HG03066 (cell line): ENCODE measurements around the gene THRB.
"Not testable (repeated sequence)": the region's sequence is repeated elsewhere in the genome, so short reads cannot be mapped to it uniquely, and the experiment has no call there.

Experiments used
- ATAC-seq: cut with Tn5 transposase; IDR thresholded peaks from one replicate; pipeline ENCODE4 v1.9.1; 2021; ENCODE audit warnings: low read depth; ENCODE audit not compliant: unreplicated experiment

THRB gene

GRCh38 chr3:24451461-24452099, 43.1 kb downstream of the THRB start:
- ATAC-seq: no peak

GRCh38 chr3:24450160-24450907, 44.3 kb downstream of the THRB start:
- ATAC-seq: no peak

- no peak for ATAC-seq
Measured at GRCh38 chr3:24447836-24448235, 46.8 kb downstream of the THRB start.

GRCh38 chr3:24446032-24446431, 48.6 kb downstream of the THRB start:
- ATAC-seq: no peak

GRCh38 chr3:24443476-24443875, 51.2 kb downstream of the THRB start:
- no peak for ATAC-seq

GRCh38 chr3:24440760-24441464, 53.7 kb downstream of the THRB start:
- no peak for ATAC-seq

GRCh38 chr3:24439021-24439420, 55.6 kb downstream of the THRB start:
- ATAC-seq: no peak

- no peak for ATAC-seq
Measured at GRCh38 chr3:24437326-24437725, 57.3 kb downstream of the THRB start.

- ATAC-seq: no peak
Measured at GRCh38 chr3:24435584-24435983, 59.1 kb downstream of the THRB start.

GRCh38 chr3:24434651-24435050, 60.0 kb downstream of the THRB start:
- no peak for ATAC-seq

GRCh38 chr3:24433838-24434591, 60.6 kb downstream of the THRB start:
- ATAC-seq: no peak

- ATAC-seq: no peak
Measured at GRCh38 chr3:24432989-24433388, 61.7 kb downstream of the THRB start.

- no peak for ATAC-seq
Measured at GRCh38 chr3:24428481-24428880, 66.2 kb downstream of the THRB start.

GRCh38 chr3:24426896-24427295, 67.8 kb downstream of the THRB start:
- ATAC-seq: no peak

GRCh38 chr3:24420829-24421228, 73.8 kb downstream of the THRB start:
- not testable (repeated sequence) for ATAC-seq

- no peak for ATAC-seq
Measured at GRCh38 chr3:24420224-24420623, 74.4 kb downstream of the THRB start.

GRCh38 chr3:24419067-24419791, 75.4 kb downstream of the THRB start:
- no peak for ATAC-seq

GRCh38 chr3:24417730-24418129, 76.9 kb downstream of the THRB start:
- ATAC-seq: no peak

GRCh38 chr3:24416224-24416623, 78.4 kb downstream of the THRB start:
- no peak for ATAC-seq

GRCh38 chr3:24415824-24416223, 78.8 kb downstream of the THRB start:
- ATAC-seq: no peak
